ENCODE measurements around the gene B3GALT2. TPM values are rescaled to one million over a fixed set of nuclear protein-coding genes. Genes with fewer than 3 reads are reported as not detected.
"Not testable (repeated sequence)": the region's sequence is repeated elsewhere in the genome, so short reads cannot be mapped to it uniquely, and the experiment has no call there.

B3GALT2 gene, protein sequence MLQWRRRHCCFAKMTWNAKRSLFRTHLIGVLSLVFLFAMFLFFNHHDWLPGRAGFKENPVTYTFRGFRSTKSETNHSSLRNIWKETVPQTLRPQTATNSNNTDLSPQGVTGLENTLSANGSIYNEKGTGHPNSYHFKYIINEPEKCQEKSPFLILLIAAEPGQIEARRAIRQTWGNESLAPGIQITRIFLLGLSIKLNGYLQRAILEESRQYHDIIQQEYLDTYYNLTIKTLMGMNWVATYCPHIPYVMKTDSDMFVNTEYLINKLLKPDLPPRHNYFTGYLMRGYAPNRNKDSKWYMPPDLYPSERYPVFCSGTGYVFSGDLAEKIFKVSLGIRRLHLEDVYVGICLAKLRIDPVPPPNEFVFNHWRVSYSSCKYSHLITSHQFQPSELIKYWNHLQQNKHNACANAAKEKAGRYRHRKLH
- total RNA-seq, result 2.3 TPM

DNA sequence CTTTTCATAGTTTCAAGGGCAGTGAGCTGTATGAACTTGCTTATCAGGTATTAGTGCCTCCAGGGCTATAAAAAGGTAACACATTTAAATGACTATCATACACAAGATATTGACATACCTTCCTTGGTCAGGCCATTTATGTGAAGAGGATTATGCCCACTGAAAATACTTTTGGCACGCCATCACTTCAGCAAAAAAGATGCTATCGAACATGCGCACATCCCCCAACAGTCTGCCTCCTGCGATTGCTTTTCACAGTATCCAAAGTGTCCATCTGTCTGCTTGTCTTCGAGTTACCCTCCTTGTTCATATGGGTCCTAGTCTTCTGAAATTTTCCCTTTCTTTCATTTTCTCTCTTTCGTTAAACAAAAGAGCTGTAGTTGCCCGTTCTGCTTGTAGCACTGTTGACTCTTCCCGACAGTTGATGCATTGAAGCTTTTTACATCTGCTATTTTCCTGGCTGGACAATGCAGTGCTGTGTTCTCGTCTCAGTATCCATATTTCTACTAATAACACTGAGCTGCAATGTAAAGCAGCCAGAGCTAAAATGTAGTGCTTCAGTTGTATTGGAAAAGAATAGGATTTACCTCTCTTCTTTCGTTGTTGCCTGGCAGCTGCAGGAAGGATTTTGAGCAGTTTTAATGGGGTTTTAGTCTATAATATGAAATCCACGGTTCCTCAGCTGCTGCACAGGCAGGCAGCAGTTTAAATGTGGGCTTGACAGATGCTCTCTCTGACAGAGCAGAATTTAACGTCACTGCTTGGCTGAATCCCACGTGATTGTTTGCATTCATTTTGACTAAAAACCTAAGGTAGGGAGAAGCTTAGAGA is at the start of gene B3GALT2:
Gene B3GALT2 (minus strand): TSS at position 713 of the 831 bp plus-strand sequence. CDS start 5,051 bp downstream, outside the sequence.
- no peak for DNase-seq (ENCODE audit: low spot score)

DNA sequence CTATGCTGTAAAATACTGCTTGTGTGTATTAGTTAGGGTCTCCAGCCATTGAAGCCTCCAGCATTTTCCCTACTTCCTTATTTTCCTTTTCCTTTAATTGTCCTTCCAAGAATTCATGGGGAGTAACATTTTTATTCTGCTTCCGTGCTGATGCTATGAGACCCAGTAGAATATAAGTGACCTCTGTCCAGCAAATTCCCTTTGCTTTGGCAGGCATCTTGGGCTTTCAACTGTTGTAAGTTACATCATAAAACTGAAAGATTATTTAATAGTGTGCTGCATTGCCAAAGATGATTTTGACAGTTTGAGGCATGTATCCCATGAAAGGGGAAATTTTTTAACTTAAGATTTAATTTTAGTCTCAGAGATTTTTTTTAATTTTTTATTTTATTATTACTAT is 48.1 kb upstream of the B3GALT2 start:
- no peak for DNase-seq (ENCODE audit: low spot score)

DNA sequence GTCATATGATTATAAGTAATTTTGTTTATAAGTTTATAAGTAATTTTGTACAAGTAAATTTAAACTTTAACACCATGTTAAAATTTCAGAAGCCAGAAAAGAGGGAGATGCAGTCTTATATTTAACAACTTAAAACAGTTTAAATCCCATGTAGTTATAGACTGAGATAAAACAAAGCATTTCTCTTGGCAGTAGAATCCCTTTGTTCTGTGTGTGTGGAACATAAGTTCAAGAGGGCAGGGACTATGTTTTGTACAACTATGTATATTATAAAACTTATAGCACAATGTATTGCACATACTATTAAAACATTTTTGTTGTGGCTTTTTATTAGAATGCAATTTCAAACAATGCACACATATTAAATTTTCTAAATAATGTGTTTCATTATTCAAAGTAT is 44.7 kb upstream of the B3GALT2 start:
- not testable (repeated sequence) for DNase-seq (ENCODE audit: low spot score)

DNA sequence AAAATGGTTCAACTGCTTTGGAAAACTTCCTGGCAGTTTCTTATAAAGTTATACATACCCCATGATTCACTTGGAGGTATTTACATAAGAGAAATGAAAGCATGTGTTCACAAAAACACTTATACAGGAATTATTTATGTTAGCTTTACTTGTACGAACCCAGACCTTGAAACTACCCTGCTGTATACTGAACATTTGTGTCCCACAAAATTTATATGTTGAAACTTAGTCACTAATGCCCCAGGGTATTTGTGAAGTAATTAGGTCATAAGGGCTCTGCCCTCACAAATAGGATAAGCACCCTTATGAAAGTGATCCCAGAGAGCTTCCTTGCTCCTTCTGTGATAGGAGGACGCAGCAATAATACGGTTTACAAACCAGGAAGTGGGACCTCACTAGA is 42.7 kb upstream of the B3GALT2 start:
- no peak for DNase-seq (ENCODE audit: low spot score)

DNA sequence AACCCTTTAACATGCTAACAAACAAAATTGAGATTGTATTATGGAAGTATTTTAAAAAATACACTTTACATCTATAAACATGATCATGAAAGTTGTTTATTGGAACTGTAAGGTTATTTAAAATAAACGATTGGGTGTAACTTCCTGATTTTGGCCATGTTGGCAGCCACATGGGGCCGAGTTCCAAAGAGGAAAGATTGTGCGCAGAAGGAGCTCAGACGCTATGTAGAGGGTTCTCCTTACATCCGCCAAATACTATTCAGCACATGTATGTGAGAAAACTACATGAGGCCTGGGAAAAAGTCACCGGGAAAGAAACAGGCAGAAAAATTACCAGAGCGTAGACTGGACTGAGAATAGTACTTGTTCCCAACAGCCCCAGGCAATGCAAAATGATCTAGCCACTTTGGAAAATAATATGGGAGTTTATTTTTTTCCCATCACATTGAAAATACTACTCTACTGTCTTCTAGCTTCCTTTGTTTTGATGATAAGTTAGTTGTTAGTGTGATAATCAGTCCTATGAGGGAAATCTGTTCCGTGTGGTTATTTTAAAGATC is 35.7 kb upstream of the B3GALT2 start:
- no peak for DNase-seq (ENCODE audit: low spot score)

DNA sequence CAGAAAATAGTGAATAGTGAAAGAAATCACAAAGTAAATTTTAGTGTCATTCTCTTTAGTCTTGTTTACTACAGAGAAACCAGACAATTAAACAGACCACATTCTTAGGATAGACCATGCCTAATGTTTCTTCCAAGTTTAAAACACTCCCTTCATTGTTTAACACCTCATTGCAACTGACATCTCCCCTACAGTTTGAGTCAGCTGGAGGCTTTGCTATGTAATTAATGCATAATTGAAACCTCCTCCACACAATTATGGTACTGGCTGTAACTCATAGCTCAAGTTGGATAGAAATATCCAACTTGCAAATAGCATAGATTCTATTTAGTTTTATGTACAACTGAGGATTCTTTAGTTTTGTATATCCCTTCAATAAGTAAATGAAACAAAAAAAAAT is 35.2 kb upstream of the B3GALT2 start:
- DNase-seq (ENCODE audit: low spot score), result no peak

DNA sequence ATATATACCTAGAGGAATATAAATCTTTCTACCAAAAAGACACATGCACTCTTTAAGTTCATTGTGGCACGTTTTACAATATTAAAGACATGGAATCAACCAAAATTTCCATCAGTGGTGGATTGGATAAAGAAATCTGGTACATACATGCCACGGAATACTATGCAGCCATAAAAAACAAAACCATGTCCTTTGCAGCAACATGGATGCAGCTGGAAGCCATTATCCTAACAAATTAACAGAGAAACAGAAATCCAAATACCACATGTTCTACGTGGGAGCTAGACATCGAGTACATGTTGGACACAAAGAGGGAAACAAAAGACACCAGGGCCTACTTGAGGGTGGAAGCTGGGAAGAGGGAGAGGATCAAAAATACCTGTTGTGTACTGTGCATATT is 33.0 kb upstream of the B3GALT2 start:
- DNase-seq (ENCODE audit: low spot score), result no peak

DNA sequence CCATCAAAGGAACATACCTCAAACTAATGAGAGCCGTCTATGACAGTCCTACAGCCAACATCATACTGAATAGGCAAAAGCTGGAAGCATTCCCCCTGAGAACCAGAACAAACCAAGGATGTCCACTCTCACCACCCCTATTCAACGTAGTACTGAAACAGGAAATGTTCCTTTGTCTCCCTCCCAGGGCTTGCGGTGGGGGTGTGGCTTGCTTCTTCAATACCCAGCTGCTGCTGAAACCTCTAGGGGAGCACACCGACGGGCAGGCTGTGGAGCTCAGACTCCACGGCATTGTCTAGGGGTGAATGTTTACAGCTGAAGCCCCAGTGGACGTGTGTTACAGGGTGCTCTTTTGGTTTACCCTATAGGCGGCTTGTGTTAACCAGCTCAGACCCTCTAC is 30.5 kb upstream of the B3GALT2 start:
- no peak for DNase-seq (ENCODE audit: low spot score)

DNA sequence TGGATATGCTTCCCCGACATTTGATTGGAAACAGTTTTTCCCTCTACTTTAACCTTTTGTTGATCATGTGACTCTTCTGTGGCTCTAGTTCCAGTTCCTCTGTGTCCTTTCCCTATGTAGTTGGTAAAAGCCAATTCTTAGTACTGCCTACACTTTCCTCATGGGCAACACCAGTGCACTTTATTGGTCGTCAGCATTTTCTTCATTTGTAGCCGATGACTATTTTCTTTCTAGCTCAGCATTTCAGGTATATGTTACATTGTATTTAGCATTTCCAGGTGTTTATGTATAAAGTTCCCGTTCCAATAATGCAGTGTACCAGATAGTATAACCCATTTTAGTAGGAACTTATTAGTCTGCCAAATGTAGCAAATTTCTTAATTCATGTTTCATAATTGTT is 27.6 kb upstream of the B3GALT2 start:
- no peak for DNase-seq (ENCODE audit: low spot score)

DNA sequence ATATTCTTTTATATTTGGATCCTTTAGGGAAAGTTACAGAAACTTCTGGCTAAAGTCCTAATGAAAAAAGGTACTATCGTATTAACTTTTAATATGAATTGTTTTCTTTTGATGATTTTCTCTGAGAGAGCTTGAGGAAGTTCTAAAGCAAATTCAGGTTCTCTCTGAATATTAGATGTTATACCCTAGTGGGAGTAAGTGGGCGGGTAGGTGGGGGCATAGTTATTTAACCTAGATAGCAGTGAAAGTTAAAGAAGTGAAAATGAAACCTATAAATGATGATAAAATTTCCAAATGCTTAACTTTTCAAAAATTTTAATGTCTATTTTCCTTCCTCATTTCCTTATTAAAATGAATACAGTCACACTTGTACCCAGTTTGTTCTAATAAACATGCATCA is 26.2 kb upstream of the B3GALT2 start:
- no peak for DNase-seq (ENCODE audit: low spot score)

DNA sequence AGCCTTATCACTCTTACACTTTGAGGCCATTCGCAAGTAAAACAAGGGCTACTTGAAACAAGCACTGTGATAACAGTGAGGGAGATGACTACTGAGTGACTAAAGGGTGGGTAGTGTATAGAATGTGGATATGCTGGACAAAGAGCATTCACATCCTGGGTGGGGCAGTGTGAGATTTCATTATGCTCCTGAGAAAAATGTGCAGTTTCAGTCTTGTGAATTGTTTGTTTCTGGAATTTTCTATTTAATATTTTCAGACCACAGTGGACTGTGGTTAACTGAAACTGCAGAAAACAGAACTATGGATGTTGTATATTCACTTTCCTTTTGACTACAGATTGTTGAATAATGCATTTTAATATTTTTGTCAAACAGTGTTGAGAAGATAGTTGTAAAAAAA is 25.1 kb upstream of the B3GALT2 start:
- no peak for DNase-seq (ENCODE audit: low spot score)

DNA sequence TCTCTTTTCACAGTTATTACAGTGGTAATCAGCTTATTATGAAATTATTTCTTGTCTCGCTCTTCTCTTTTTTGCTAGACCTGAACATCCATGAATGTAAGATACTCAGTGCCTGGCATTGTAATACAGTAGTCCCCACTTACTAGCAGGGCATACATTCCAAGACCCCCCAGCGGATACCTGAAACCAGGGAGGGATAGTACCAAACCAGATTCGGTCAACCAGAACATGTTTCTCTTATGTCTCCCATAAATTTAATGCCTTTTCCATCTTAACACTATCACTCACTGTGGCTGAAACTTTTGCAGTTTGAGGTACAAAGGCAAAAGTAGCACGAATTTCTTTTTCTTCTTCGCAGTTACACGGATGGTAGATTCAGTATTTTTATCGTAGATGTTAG is 24.6 kb upstream of the B3GALT2 start:
- no peak for DNase-seq (ENCODE audit: low spot score)

DNA sequence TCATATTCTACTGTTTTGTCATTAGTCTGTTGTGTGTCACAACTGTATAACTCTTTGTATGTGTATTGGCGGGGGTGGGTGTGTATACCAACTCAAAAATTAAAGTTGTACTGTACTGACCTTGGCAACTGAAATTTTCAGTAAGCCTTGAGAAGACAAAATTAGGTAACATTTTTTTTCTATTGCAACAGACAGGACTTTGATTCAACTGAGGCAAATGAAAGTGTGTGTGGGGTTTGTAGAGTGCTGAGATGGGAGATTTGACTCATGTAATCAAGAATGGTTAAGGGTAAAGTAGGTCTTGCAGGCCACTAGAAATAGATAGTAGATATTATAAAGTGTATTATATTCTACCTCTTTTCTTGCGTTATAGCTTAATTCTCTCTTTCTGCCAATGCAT is 14.6 kb upstream of the B3GALT2 start:
- no peak for DNase-seq (ENCODE audit: low spot score)

DNA sequence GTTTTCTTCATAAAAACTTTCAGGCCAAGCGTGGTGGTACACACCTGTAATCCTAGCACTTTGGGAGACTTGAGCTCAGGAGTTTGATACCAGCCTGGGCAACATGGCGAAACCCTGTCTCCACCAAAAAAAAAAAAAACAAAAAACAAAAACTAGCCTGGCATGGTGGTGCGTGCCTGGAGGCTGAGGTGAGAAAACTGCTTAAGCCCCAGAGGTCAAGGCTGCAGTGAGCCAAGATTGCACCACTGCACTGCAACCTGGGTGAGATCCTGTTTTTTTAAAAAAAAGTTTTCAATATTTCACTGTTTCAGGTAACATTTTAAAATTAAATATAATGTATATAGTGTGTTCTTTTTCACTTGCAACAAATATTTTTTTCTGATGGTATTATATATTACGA is 13.5 kb upstream of the B3GALT2 start:
- DNase-seq (ENCODE audit: low spot score), result no peak

DNA sequence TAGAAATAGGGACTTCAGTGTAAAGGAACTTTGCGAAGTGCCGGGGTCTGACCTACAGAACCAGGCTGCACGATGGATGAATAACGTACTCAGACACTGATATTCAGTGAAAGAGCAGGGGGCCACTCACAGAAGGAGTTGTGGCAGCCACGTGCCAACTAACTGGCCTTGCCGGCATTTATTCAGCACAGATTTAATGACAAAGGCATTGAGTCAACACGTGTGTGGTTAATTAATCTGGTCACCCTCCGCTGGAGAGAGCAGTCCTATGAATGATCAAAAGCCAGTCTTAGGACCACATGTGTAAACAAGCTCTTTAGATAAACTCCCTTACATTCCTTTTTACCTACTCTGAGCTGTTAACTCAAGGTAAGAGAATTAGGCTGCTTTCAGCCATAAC is 6.2 kb upstream of the B3GALT2 start:
- no peak for DNase-seq (ENCODE audit: low spot score)

DNA sequence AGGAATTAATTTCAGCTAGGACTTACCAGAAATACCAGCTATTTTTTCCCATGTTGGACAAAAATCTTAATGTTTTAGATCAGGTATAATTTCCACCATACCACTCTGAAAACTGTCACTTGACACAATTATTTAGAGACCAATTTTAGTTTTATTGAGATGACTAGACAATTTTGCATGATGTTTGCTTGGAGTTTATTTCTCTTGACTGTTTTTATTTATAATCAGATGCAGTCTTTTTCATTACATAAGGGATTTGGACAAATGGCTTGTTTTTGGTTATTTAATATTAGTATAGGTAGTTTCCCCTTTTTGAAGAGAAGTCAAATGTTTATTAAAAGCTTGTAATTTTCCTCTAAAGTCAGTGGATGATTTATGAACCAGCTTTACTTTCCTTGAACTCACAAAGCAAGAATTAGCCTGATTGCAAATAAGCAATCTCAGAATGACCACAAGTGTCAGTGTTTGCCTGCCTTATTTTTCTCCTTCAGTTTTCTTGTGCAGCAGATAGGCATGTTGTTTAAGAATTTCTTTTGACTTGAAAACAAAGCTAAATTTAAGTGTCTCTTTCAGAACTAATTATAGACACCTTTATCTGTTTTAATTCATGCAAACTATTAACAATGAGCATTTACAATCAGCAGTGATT is 3.8 kb upstream of the B3GALT2 start:
- no peak for DNase-seq (ENCODE audit: low spot score)

DNA sequence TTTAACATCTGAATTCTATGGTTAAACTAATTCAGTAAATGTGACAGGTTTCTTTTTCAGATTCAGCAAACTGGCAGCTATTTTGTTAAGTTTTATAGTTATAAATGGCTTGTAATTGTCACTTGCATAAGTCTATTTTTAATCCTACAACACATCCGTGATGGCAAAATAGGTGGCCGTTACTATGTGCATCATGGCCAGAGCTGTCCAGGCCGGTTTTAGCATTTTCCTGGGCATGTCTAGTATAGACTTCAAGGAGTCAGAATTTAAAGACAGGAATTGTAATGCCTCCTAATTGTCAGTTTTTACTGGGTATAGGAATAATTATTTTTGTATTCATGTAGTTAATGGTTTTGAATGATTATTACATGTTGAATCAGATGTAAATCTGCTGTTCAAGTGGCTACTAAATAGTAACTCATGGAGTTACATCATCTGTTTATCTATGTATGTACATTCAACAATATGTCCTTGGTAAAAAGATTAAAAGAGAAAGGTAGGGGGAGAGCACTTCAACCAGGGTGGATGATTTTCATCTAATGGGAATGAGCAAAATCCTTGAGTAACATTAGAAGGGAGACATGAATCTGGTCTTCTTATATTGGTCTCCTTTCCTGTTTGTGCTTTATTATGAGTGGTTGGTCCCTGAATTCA is 3.2 kb upstream of the B3GALT2 start:
- no peak for DNase-seq (ENCODE audit: low spot score)

DNA sequence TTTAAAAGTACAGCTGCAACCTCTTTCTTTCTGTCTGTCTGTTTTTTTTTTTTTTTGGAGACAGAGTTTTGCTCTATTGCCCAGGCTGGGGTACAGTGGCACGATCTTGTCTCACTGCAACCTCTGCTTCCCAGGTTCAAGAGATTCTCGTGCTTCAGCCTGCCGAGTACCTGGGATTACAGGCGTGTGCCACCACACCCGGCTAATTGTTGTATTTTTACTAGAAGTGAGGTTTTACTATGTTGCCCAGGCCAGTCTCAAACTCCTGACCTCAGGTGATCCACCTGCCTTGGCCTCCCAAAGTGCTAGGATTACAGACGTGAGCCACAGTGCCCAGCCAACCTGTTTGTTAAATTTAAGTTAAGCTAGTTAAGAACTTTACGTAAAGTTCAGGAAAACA is 2.5 kb upstream of the B3GALT2 start:
- not testable (repeated sequence) for DNase-seq (ENCODE audit: low spot score)

DNA sequence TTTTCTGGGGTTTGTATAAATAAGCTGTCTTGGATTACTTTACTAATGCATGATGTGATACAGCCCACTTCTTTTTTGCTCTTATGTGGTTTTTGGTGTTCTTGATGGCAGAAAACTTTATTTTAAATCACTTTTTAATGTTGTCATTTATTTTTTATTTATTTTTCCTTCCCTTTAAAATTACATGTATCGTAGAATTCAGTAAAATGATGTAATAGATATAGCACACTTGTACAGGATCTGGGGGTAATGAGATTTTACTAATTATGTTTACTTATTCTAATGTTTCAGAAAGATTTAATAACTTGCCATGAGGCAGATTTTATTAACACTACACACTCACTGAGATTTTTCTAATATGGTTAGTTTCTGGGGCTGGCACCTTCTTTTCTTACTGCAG is 701 bp upstream of the B3GALT2 start:
- no peak for DNase-seq (ENCODE audit: low spot score)

DNA sequence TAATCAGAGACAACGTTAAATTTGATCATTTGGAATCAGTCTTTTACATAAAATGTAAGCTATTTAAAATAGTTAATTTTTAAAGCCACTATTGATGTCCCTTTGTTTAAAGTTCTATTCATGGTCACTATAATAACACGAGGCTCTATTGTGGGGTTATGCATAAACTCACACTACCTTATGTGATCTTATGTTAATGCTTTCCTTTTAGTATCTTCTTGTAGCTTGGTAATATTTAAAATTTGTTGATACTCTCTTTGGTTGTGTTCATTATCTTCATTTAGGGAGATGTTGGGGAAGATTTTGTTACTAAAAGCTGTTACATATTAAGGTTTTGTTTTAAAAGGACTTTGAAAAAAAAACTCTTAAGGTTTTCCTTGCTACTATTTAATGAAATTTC is 1.2 kb downstream of the B3GALT2 start:
- DNase-seq (ENCODE audit: low spot score), result no peak

DNA sequence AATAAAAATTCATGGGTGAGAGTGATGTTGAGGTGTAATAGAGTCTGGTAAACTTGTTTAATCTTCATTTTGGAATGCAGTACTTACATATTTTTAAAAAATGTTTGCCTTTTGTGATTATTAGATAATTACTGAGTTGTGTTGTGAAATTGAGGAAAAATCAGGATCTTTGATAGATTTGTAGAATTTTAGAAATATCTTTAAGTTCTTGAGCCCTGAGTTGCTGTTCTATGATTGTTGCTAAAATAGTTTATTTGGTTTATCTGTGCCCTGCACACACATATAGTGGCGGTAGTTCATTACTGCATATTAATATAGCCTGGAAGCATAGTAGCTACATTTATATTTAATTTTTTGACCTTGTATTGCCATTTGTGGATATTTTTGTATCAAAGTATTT is 1.6 kb downstream of the B3GALT2 start:
- no peak for DNase-seq (ENCODE audit: low spot score)
